SK-N-SH (cell line): ENCODE results near the gene HPCAL1.

ENCODE experiments used
- CTCF ChIP-seq: fragments of 200-600 bp; sonication (generic); IDR thresholded peaks from 2 replicates; pipeline ENCODE4 v1.6.1; 2017; ENCODE audit warnings: antibody characterized with exemption, mild to moderate bottlenecking, moderate library complexity
- EP300 ChIP-seq, 2 experiments: IDR thresholded peaks; 2 replicates each; pipeline versions ENCODE4 v1.4.0 to v1.6.1; 2012; ENCODE audit warnings: borderline replicate concordance in 1 of 2, low read depth in 1 of 2, low read length in 1 of 2
- EZH2phosphoT487 ChIP-seq: fragments of 200-600 bp; sonication (generic); IDR thresholded peaks from 2 replicates; pipeline ENCODE4 v1.6.1; 2017; ENCODE audit warnings: low read depth, mixed run types, mild to moderate bottlenecking, antibody characterized with exemption, moderate library complexity, borderline replicate concordance
- GABPA ChIP-seq: IDR thresholded peaks from 2 replicates; pipeline ENCODE4 v1.4.0; 2012; ENCODE audit warnings: low read depth, mild to moderate bottlenecking
- MXI1 ChIP-seq: IDR thresholded peaks from 2 replicates; pipeline ENCODE4 v1.6.1; 2012; ENCODE audit warnings: mild to moderate bottlenecking, low read depth, low read length, improper control_type of control experiment
- PBX3 ChIP-seq: IDR thresholded peaks from 2 replicates; pipeline ENCODE4; 2012
- POLR2AphosphoS5 ChIP-seq: IDR thresholded peaks from 2 replicates; pipeline ENCODE4 v1.6.1; 2012; ENCODE audit warnings: low read depth, low read length
- REST ChIP-seq: IDR thresholded peaks from 2 replicates; pipeline ENCODE4 v1.6.1; 2012; ENCODE audit warnings: mild to moderate bottlenecking, low read depth, low read length, moderate library complexity
- SIN3A ChIP-seq: IDR thresholded peaks from 2 replicates; pipeline ENCODE4 v1.6.1; 2012; ENCODE audit warnings: low read depth, mild to moderate bottlenecking, low read length, moderate library complexity, borderline replicate concordance
- TCF12 ChIP-seq: IDR thresholded peaks from 2 replicates; pipeline ENCODE4 v1.4.0; 2012

GRCh38 chr2:10388954-10389560 lies 86.4 kb downstream of the HPCAL1 start:
- no peak for TF ChIP-seq CTCF
- no peak for TF ChIP-seq TCF12
- TF ChIP-seq MXI1, result no peak
- TF ChIP-seq EZH2phosphoT487, result no peak
- TF ChIP-seq POLR2AphosphoS5, result no peak
- no peak for TF ChIP-seq SIN3A
- TF ChIP-seq EP300 (IDR thresholded peaks at IDR 0.05; ENCODE audit: borderline replicate concordance in 1 of 2, low read depth in 1 of 2, low read length in 1 of 2), result no peak
- no peak for TF ChIP-seq PBX3
- TF ChIP-seq REST, result no peak
- TF ChIP-seq GABPA, result no peak
